ENCODE measurements around the gene CD69.

Gene CD69

GRCh38 chr12:9781360-9781759, 20.7 kb upstream of the CD69 start:
- TF ChIP-seq, protein P1, sequence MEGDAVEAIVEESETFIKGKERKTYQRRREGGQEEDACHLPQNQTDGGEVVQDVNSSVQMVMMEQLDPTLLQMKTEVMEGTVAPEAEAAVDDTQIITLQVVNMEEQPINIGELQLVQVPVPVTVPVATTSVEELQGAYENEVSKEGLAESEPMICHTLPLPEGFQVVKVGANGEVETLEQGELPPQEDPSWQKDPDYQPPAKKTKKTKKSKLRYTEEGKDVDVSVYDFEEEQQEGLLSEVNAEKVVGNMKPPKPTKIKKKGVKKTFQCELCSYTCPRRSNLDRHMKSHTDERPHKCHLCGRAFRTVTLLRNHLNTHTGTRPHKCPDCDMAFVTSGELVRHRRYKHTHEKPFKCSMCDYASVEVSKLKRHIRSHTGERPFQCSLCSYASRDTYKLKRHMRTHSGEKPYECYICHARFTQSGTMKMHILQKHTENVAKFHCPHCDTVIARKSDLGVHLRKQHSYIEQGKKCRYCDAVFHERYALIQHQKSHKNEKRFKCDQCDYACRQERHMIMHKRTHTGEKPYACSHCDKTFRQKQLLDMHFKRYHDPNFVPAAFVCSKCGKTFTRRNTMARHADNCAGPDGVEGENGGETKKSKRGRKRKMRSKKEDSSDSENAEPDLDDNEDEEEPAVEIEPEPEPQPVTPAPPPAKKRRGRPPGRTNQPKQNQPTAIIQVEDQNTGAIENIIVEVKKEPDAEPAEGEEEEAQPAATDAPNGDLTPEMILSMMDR (conservative IDR thresholded peaks at IDR 0.05; ENCODE audit: low read depth, low read length) = no peak

GRCh38 chr12:9779209-9779608, 18.5 kb upstream of the CD69 start:
- TF ChIP-seq, protein P1 (conservative IDR thresholded peaks at IDR 0.05; ENCODE audit: low read depth, low read length) = no peak
- no peak for DNase-seq (ENCODE audit: low read depth)
- no peak overlapping the region for H3K4me3 ChIP-seq (ENCODE audit: low read length)

More at GRCh38 chr12:9781360-9781759, 20.7 kb upstream of the CD69 start:
- H3K4me3 ChIP-seq (ENCODE audit: low read length) = no peak overlapping the region
- no peak for DNase-seq (ENCODE audit: low read depth)

- no peak for DNase-seq (ENCODE audit: low read depth)
- H3K4me3 ChIP-seq (ENCODE audit: low read length) = no peak overlapping the region
- TF ChIP-seq, protein P1 (conservative IDR thresholded peaks at IDR 0.05; ENCODE audit: low read depth, low read length) = no peak
Observed at GRCh38 chr12:9776781-9777180, 16.1 kb upstream of the CD69 start.

- DNase-seq (ENCODE audit: low read depth) = no peak
- no peak overlapping the region for H3K4me3 ChIP-seq (ENCODE audit: low read length)
- TF ChIP-seq, protein P1 (conservative IDR thresholded peaks at IDR 0.05; ENCODE audit: low read depth, low read length) = no peak
Observed at GRCh38 chr12:9773216-9773877, 12.6 kb upstream of the CD69 start.

GRCh38 chr12:9763025-9763424, 2.3 kb upstream of the CD69 start:
- TF ChIP-seq, protein P1 (conservative IDR thresholded peaks at IDR 0.05; ENCODE audit: low read depth, low read length) = no peak
- no peak overlapping the region for H3K4me3 ChIP-seq (ENCODE audit: low read length)
- DNase-seq (ENCODE audit: low read depth) = no peak

DNA sequence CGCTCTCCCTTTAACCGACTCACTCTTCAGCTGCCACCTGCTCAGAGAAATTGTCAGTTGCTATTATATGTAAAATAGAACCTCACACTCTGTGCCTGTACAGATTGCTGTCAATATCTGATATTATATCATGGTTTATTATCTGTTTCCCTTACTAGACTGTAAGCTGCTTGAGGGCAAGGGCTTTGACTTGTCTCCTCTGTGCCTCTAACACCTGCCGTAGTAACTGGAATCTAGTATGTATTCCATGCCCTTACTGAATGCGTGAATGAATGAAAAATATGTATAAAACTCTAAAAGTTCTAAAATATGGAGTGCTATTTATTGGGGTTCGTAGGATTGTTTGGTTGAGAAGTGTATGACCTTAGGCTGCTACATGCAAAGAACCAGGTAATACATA, 1.7 kb upstream of the CD69 start:
- H3K4me3 ChIP-seq (ENCODE audit: low read length) = no peak overlapping the region
- no peak for DNase-seq (ENCODE audit: low read depth)
- TF ChIP-seq, protein P1 (conservative IDR thresholded peaks at IDR 0.05; ENCODE audit: low read depth, low read length) = no peak

- TF ChIP-seq, protein P1 (conservative IDR thresholded peaks at IDR 0.05; ENCODE audit: low read depth, low read length) = no peak
- H3K4me3 ChIP-seq (ENCODE audit: low read length) = no peak overlapping the region
- no peak for DNase-seq (ENCODE audit: low read depth)
Observed at GRCh38 chr12:9761419-9761781, 699 bp upstream of the CD69 start.
